NB4 (cell line): ENCODE measurements around the gene ZNF610.
"Not testable (repeated sequence)": the region's sequence is repeated elsewhere in the genome, so short reads cannot be mapped to it uniquely, and the experiment has no call there.

Experiments used
- DNase-seq: peaks from one replicate; pipeline ENCODE4 v3.0.0; 2010; ENCODE audit warnings: low read depth
- H3K4me3 ChIP-seq: one replicate; pipeline ENCODE4 v1.5.1; 2011; ENCODE audit warnings: mild to moderate bottlenecking, low read depth, low read length, moderate library complexity
- CTCF ChIP-seq: IDR thresholded peaks from one replicate; pipeline ENCODE4 v1.5.1; 2012; ENCODE audit warnings: low read depth, low read length
- MAX ChIP-seq: IDR thresholded peaks from 2 replicates; pipeline ENCODE4 v1.6.1; 2011; ENCODE audit warnings: low read depth, low read length
- MYC ChIP-seq: IDR thresholded peaks from 2 replicates; pipeline ENCODE4 v1.6.1; 2011; ENCODE audit warnings: low read depth, low read length
- POLR2A ChIP-seq: IDR thresholded peaks from 2 replicates; pipeline ENCODE4 v1.6.1; 2011; ENCODE audit warnings: mild to moderate bottlenecking; ENCODE audit not compliant: insufficient read length; ENCODE audit errors: extremely low read depth

ZNF610 gene

GRCh38 chr19:52336117-52336790 is at the start of gene ZNF610:
ZNF610 (plus strand) TSS chr19:52336243; CDS start chr19:52349173, 12,930 bp downstream.
- TF ChIP-seq POLR2A (peak; percentile 88), CTCF (no peak), MAX (peak; percentile 62), MYC (peak; percentile 45; the same call in 1 of the 2 replicates)
- H3K4me3 ChIP-seq, result peak within 1 kb of the TSS; percentile 90
- DNase-seq, result peak; percentile 90

- no peak for DNase-seq
- no peak overlapping the region for H3K4me3 ChIP-seq
- TF ChIP-seq POLR2A, result no peak
- no peak for TF ChIP-seq CTCF
- no peak for TF ChIP-seq MYC
- TF ChIP-seq MAX, result no peak
These were observed 49.8 kb upstream of the ZNF610 start for GRCh38 chr19:52286256-52286655.

GRCh38 chr19:52291781-52292180 is 44.3 kb upstream of the ZNF610 start:
- H3K4me3 ChIP-seq, result no peak overlapping the region
- no peak for DNase-seq
- TF ChIP-seq MAX, result no peak
- TF ChIP-seq MYC, result no peak

GRCh38 chr19:52292946-52293345 is 43.1 kb upstream of the ZNF610 start:
- not testable (repeated sequence) for DNase-seq, H3K4me3 ChIP-seq

- TF ChIP-seq CTCF (no peak), MAX (no peak), POLR2A (no peak), MYC (no peak)
- no peak for DNase-seq
- H3K4me3 ChIP-seq, result peak overlapping the region; percentile 70
These were observed 39.7 kb upstream of the ZNF610 start for GRCh38 chr19:52296400-52296772.

- TF ChIP-seq MYC (peak; percentile 40; the same call in 1 of the 2 replicates), POLR2A (peak; percentile 80), CTCF (no peak), MAX (peak; percentile 33; the same call in 1 of the 2 replicates)
- H3K4me3 ChIP-seq, result peak within 1 kb of the TSS; percentile 83
- DNase-seq, result peak; percentile 78
These were observed 39.1 kb upstream of the ZNF610 start, which contains the start of gene ZNF480 for GRCh38 chr19:52296773-52297600. ZNF480 (plus strand) TSS chr19:52297169; CDS start chr19:52300413, 3,244 bp downstream.
